Liver (tissue), 9 donors: ENCODE data around the gene ASTN1. TPM values are rescaled to one million over a fixed set of nuclear protein-coding genes. Genes with fewer than 3 reads are reported as not detected.

Source experiments
- DNase-seq: peaks from one replicate; pipeline ENCODE4 v3.0.0-alpha.2; 2017; ENCODE audit warnings: low spot score
- H3K27ac ChIP-seq, 2 donors: one replicate each; pipeline ENCODE4 v1.7.0; 2013; ENCODE audit warnings: inconsistent platforms in 2 of 2, low read length in 2 of 2, control low read depth in 1 of 2, low read depth in 1 of 2, mild to moderate bottlenecking in 1 of 2
- H3K27me3 ChIP-seq, 4 donors: one replicate each; pipeline versions ENCODE4 v1.6.1 to v1.7.0; 2013; ENCODE audit warnings: low read length in 3 of 4, inconsistent platforms in 1 of 4, mild to moderate bottlenecking in 1 of 4, moderate library complexity in 1 of 4; ENCODE audit not compliant: control insufficient read depth in 4 of 4, insufficient read depth in 4 of 4
- H3K36me3 ChIP-seq, 4 donors: one replicate each; pipeline versions ENCODE4 v1.6.1 to v1.7.0; 2013; ENCODE audit warnings: low read length in 3 of 4, mild to moderate bottlenecking in 3 of 4, low read depth in 1 of 4, moderate library complexity in 1 of 4; ENCODE audit not compliant: control insufficient read depth in 4 of 4, insufficient read depth in 3 of 4
- H3K4me1 ChIP-seq, 4 donors: one replicate each; pipeline versions ENCODE4 v1.6.1 to v1.7.0; 2013; ENCODE audit warnings: low read length in 3 of 4, mild to moderate bottlenecking in 3 of 4, moderate library complexity in 1 of 4; ENCODE audit not compliant: control insufficient read depth in 4 of 4, insufficient read depth in 4 of 4
- H3K4me3 ChIP-seq, 3 donors: one replicate each; pipeline versions ENCODE4 v1.6.1 to v1.7.0; 2013; ENCODE audit warnings: low read length in 3 of 3, control low read depth in 1 of 3, low read depth in 1 of 3, mild to moderate bottlenecking in 1 of 3
- H3K9ac ChIP-seq, 2 donors: one replicate each; pipeline ENCODE4 v1.7.0; 2013; ENCODE audit warnings: low read length in 2 of 2, mild to moderate bottlenecking in 2 of 2, moderate library complexity in 2 of 2, control low read depth in 1 of 2, low read depth in 1 of 2
- H3K9me3 ChIP-seq, 4 donors: one replicate each; pipeline versions ENCODE4 v1.6.1 to v1.7.0; 2013; ENCODE audit warnings: low read length in 3 of 4; ENCODE audit not compliant: control insufficient read depth in 4 of 4
- EGR1 ChIP-seq, 2 donors: IDR thresholded peaks; 2 replicates each; pipeline ENCODE4 v1.6.1; 2016 to 2018; ENCODE audit warnings: antibody characterized with exemption in 2 of 2, low read depth in 2 of 2
- FOXA1 ChIP-seq: IDR thresholded peaks from 2 replicates; pipeline ENCODE4 v1.6.1; 2016; ENCODE audit warnings: antibody characterized with exemption
- FOXA2 ChIP-seq: IDR thresholded peaks from 2 replicates; pipeline ENCODE4 v1.6.1; 2016; ENCODE audit warnings: antibody characterized with exemption
- GABPA ChIP-seq, 2 donors: IDR thresholded peaks in 1 of 2; conservative IDR thresholded peaks in 1 of 2; 2 replicates each; pipeline ENCODE4 v1.6.1; 2016; ENCODE audit warnings: antibody characterized with exemption in 2 of 2, mild to moderate bottlenecking in 1 of 2, moderate library complexity in 1 of 2
- HNF4A ChIP-seq, 2 donors: conservative IDR thresholded peaks; 2 replicates each; pipeline ENCODE4 v1.6.1; 2016; ENCODE audit warnings: antibody characterized with exemption in 2 of 2, mild to moderate bottlenecking in 2 of 2
- HNF4G ChIP-seq: IDR thresholded peaks from 2 replicates; pipeline ENCODE4 v1.6.1; 2016; ENCODE audit warnings: antibody characterized with exemption
- JUND ChIP-seq, 2 donors: IDR thresholded peaks; 2 replicates each; pipeline ENCODE4 v1.6.1; 2016; ENCODE audit warnings: antibody characterized with exemption in 2 of 2
- NR2F2 ChIP-seq: IDR thresholded peaks from 2 replicates; pipeline ENCODE4 v1.6.1; 2016; ENCODE audit warnings: antibody characterized with exemption
- RXRA ChIP-seq, 2 donors: IDR thresholded peaks; 2 replicates each; pipeline ENCODE4 v1.6.1; 2017 to 2018; ENCODE audit warnings: antibody characterized with exemption in 2 of 2, mild to moderate bottlenecking in 1 of 2
- SP1 ChIP-seq: IDR thresholded peaks from 2 replicates; pipeline ENCODE4 v1.6.1; 2018; ENCODE audit warnings: antibody characterized with exemption, mild to moderate bottlenecking
- TAF1 ChIP-seq: conservative IDR thresholded peaks from 2 replicates; pipeline ENCODE4 v1.6.1; 2016; ENCODE audit warnings: antibody characterized with exemption, mild to moderate bottlenecking
- YY1 ChIP-seq: IDR thresholded peaks from 2 replicates; pipeline ENCODE4 v1.6.1; 2016; ENCODE audit warnings: antibody characterized with exemption, mild to moderate bottlenecking
- WGBS: extraction: QIAGEN DNeasy Blood & Tissue Kit; methylation state at CpG from one replicate; pipeline ENCODE4 v1.1.7; 2013; 5-methylcytosine and 5-hydroxymethylcytosine counted together
- polyA plus RNA-seq, 2 donors: library from polyadenylated mRNA; stranded (reverse) in 1 of 2; unstranded in 1 of 2; fragments of 200-250 nt in 1 of 2; fragments of >200 nt in 1 of 2; fragmentation: Nextera tagmentation in 1 of 2; extraction: Ambion mirVana in 1 of 2; gene quantifications; one replicate each; pipeline versions ENCODE4 v1.2.1 to v1.2.3, GENCODE V29; 2013 to 2015
- total RNA-seq, 2 donors: library from RNA; depleted of rRNA; stranded (reverse); fragments of >200 nt; gene quantifications; one replicate each; pipeline ENCODE4 v1.2.3, GENCODE V29; 2014
- TF ChIP-seq, protein P1 (sequence below): IDR thresholded peaks from 2 replicates; pipeline ENCODE4 v1.6.1; 2016; ENCODE audit warnings: antibody characterized with exemption
- TF ChIP-seq, protein P2 (sequence below): IDR thresholded peaks from 2 replicates; pipeline ENCODE4 v1.6.1; 2016; ENCODE audit warnings: antibody characterized with exemption, mild to moderate bottlenecking
- TF ChIP-seq, protein P3 (sequence below): fragments of 150-350 bp; IDR thresholded peaks from 2 replicates; pipeline ENCODE4 v1.5.1; 2017; ENCODE audit warnings: improper control_type of control experiment, low read depth, low read length; ENCODE audit not compliant: missing input control
- TF ChIP-seq, protein P4 (sequence below): IDR thresholded peaks from 2 replicates; pipeline ENCODE4 v1.6.1; 2016; ENCODE audit warnings: antibody characterized with exemption
- TF ChIP-seq, protein P5 (sequence below): IDR thresholded peaks from 2 replicates; pipeline ENCODE4 v1.6.1; 2016; ENCODE audit warnings: antibody characterized with exemption
- donor health status: healthy.
- donor health status: healthy.
- donor health status: healthy.
- donor health status: healthy.
- donor health status: healthy.

ASTN1 gene
- total and polyA plus RNA-seq, 4 donors = 0.10 to 0.28 (median 0.18) TPM

DNA sequence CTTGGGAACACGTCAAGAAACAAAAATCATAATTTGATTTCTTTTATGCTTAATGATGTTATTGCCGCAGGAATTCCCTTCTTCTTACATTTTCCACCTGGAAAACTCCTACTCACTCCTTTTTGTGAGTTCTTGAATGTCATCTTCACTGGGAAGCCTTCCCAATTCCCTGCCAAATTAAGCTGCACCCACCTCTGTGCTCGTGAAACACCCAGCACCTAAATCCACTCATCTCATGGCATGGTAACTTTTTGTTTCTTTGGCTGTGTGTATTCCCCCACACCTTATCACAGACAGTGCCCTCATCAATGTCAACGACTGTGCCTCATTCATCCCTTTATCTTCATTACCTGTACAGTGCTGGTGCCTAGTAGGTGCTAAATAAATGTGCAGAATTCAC is 45.6 kb downstream of the ASTN1 start:
- TF ChIP-seq EGR1 (IDR thresholded peaks at IDR 0.05; ENCODE audit: low read depth in 2 of 2) (no peak), FOXA2 (no peak), HNF4G (no peak), FOXA1 (no peak), RXRA (IDR thresholded peaks at IDR 0.05) (no peak), GABPA (IDR thresholded peaks at IDR 0.05 in 1 of 2, conservative IDR thresholded peaks at IDR 0.05 in 1 of 2) (no peak), SP1 (no peak), NR2F2 (no peak), JUND (IDR thresholded peaks at IDR 0.05) (no peak), YY1 (no peak), TAF1 (no peak), HNF4A (conservative IDR thresholded peaks at IDR 0.05) (no peak)
- TF ChIP-seq, protein P1, sequence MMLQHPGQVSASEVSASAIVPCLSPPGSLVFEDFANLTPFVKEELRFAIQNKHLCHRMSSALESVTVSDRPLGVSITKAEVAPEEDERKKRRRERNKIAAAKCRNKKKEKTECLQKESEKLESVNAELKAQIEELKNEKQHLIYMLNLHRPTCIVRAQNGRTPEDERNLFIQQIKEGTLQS = no peak
- TF ChIP-seq, protein P2, sequence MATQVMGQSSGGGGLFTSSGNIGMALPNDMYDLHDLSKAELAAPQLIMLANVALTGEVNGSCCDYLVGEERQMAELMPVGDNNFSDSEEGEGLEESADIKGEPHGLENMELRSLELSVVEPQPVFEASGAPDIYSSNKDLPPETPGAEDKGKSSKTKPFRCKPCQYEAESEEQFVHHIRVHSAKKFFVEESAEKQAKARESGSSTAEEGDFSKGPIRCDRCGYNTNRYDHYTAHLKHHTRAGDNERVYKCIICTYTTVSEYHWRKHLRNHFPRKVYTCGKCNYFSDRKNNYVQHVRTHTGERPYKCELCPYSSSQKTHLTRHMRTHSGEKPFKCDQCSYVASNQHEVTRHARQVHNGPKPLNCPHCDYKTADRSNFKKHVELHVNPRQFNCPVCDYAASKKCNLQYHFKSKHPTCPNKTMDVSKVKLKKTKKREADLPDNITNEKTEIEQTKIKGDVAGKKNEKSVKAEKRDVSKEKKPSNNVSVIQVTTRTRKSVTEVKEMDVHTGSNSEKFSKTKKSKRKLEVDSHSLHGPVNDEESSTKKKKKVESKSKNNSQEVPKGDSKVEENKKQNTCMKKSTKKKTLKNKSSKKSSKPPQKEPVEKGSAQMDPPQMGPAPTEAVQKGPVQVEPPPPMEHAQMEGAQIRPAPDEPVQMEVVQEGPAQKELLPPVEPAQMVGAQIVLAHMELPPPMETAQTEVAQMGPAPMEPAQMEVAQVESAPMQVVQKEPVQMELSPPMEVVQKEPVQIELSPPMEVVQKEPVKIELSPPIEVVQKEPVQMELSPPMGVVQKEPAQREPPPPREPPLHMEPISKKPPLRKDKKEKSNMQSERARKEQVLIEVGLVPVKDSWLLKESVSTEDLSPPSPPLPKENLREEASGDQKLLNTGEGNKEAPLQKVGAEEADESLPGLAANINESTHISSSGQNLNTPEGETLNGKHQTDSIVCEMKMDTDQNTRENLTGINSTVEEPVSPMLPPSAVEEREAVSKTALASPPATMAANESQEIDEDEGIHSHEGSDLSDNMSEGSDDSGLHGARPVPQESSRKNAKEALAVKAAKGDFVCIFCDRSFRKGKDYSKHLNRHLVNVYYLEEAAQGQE = no peak
- TF ChIP-seq, protein P3, sequence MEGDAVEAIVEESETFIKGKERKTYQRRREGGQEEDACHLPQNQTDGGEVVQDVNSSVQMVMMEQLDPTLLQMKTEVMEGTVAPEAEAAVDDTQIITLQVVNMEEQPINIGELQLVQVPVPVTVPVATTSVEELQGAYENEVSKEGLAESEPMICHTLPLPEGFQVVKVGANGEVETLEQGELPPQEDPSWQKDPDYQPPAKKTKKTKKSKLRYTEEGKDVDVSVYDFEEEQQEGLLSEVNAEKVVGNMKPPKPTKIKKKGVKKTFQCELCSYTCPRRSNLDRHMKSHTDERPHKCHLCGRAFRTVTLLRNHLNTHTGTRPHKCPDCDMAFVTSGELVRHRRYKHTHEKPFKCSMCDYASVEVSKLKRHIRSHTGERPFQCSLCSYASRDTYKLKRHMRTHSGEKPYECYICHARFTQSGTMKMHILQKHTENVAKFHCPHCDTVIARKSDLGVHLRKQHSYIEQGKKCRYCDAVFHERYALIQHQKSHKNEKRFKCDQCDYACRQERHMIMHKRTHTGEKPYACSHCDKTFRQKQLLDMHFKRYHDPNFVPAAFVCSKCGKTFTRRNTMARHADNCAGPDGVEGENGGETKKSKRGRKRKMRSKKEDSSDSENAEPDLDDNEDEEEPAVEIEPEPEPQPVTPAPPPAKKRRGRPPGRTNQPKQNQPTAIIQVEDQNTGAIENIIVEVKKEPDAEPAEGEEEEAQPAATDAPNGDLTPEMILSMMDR = no peak
- TF ChIP-seq, protein P4, sequence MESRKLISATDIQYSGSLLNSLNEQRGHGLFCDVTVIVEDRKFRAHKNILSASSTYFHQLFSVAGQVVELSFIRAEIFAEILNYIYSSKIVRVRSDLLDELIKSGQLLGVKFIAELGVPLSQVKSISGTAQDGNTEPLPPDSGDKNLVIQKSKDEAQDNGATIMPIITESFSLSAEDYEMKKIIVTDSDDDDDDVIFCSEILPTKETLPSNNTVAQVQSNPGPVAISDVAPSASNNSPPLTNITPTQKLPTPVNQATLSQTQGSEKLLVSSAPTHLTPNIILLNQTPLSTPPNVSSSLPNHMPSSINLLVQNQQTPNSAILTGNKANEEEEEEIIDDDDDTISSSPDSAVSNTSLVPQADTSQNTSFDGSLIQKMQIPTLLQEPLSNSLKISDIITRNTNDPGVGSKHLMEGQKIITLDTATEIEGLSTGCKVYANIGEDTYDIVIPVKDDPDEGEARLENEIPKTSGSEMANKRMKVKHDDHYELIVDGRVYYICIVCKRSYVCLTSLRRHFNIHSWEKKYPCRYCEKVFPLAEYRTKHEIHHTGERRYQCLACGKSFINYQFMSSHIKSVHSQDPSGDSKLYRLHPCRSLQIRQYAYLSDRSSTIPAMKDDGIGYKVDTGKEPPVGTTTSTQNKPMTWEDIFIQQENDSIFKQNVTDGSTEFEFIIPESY = no peak
- TF ChIP-seq, protein P5, sequence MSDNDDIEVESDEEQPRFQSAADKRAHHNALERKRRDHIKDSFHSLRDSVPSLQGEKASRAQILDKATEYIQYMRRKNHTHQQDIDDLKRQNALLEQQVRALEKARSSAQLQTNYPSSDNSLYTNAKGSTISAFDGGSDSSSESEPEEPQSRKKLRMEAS = no peak
- H3K9ac ChIP-seq = no peak overlapping the region
- no peak overlapping the region for H3K4me3 ChIP-seq
- no peaks in the 10 kb centered on the region for H3K4me1 ChIP-seq
- H3K36me3 ChIP-seq = no peaks in the 10 kb centered on the region
- H3K27ac ChIP-seq = no peak overlapping the region
- no peaks in the 10 kb centered on the region for H3K9me3 ChIP-seq
- no peaks in the 10 kb centered on the region for H3K27me3 ChIP-seq
- WGBS = 75% methylated on average over 4 of the region's 4 CpGs
- DNase-seq = no peak

DNA sequence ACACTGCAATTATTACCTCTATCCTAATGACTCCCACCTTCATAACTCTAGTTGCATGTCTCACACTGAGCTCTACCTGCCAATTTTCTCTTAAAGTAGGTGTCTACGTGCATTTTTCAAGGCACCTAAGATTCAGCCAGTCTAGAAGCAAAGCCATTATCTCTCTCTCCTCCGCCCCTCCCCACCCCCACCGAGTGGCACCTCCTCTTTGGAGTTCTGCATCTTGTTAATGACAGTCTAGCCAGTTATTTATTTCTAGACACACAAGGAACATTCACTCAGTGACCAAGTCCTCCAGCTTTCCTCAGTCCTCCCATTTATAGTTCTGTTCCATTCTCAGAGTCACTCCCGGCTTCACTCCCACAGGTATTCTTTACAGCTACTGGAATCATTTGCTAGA is 47.6 kb downstream of the ASTN1 start:
- Histone ChIP-seq H3K4me1 (no peaks in the 10 kb centered on the region), H3K9ac (no peak overlapping the region), H3K27me3 (peaks cover 0 to 10% (median 0%) of the 10 kb centered on the region in 4 donors), H3K36me3 (no peaks in the 10 kb centered on the region), H3K4me3 (no peak overlapping the region), H3K9me3 (no peaks in the 10 kb centered on the region), H3K27ac (no peak overlapping the region)
- WGBS = 68% methylated on average over 4 of the region's 4 CpGs
- no peak for DNase-seq
- TF ChIP-seq, protein P3 = no peak
- TF ChIP-seq, protein P1 = no peak
- TF ChIP-seq FOXA2 (no peak), NR2F2 (no peak), YY1 (no peak), JUND (IDR thresholded peaks at IDR 0.05) (no peak), RXRA (IDR thresholded peaks at IDR 0.05) (no peak), GABPA (IDR thresholded peaks at IDR 0.05 in 1 of 2, conservative IDR thresholded peaks at IDR 0.05 in 1 of 2) (no peak), HNF4A (conservative IDR thresholded peaks at IDR 0.05) (no peak), TAF1 (no peak), SP1 (no peak), EGR1 (IDR thresholded peaks at IDR 0.05; ENCODE audit: low read depth in 2 of 2) (no peak)
- TF ChIP-seq, protein P4 = no peak
